HG02938 (cell line): ENCODE measurements around the gene UBE2G2.

Experiments used
- ATAC-seq: cut with Tn5 transposase; IDR thresholded peaks from one replicate; pipeline ENCODE4 v1.9.1; 2021; ENCODE audit warnings: mild to moderate bottlenecking, moderate library complexity; ENCODE audit not compliant: unreplicated experiment

The UBE2G2 gene

DNA sequence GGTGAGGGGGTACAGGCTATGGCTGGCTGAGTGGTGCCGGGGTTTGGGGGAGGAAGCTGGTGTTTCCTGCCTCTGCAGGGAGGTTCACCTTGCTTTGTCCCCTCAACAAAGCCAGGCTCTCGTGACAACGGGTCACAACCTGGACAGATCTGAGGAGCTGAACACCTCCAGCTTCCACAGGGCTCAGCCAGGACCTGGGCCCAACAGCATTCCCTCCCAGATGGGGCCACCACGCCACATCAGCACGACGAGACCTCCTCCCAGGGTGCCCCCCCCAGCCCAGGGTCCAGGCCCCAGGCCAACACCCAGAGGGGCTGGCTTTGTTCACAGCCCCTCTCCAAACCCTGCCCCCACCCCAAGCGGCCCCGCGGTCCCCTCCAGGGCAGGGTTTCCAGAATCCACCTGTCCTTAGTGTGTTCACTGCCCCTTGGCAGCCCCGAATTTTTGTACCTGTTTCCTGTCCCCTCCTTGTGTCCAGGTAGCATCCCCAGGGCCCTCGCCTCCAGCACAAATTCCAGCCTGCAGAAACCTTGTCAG, 34.7 kb downstream of the UBE2G2 start:
- ATAC-seq: no peak

DNA sequence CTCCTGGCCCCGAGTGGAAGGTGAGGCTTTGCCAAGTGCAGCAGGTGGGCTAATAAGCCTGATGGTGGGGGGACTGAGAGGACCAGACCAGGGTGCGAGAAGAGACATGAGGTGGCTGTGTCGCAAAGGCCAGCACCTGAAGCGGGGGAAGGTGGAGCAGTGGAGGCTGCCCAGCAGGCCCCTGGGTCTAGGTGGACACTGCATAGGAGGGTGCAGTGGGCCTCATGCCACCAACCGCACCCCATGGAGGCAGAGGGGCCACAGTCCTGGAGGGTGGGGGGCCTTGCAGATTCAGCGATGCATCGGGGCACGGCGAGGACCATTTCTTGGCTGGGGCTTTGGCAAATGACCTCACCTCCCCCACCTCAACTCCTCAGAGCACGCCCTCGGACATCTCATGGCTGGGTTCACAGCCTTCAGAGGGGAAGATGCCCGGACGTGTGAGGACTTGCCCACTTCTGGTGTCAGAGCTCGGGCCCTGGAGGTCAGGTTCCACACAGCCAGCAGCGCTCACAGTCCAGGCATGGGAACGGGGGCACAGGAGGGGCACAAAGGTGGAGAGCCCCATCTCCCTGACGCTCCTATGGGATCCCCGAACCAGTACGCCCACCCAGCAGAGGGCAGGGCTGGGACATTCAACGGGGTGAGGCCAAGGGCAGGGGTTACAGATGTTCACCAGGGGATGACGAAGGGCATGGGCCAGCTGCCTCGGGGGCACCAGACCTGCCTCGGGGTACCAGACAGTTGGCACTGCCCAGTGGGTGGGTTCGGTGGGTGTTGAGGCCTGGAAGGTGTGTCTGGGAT, 35.4 kb downstream of the UBE2G2 start:
- no peak for ATAC-seq

DNA sequence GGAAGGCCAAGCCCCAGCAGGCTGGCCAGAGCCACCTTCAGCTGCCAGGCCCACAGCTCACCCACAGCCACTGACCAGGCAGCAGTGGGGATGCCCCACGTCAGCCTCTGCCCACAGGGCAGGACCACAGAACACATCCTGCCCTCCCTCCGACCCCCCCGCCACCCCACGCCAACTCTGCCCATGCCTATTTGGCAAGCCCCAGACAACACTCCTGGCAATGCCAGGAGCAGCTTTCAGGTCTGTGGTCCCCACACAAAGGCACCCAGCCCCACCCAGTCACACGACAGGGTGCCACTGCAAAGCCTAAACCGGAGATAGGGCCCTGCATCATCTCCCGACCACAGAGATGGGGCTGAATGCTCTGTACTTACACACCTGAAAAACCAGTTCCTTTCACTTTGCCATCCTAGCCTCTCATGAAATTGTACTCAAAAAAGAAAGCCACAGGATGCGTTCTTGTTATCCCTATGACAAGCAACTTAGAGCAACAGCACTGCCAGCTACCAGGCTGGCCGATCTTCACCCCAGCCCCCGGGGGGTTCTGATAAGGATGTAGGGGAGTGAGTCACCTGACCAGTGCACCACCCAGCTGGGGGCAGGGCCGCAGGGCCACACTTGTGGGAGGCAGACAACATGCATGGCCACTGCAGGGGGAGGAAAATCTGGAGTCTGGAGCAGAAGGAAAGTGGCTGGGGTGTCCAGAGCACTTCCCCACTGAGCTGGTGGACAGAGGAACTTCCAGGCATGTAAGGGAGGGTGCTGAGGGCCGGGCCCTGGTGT, 36.2 kb downstream of the UBE2G2 start:
- ATAC-seq: no peak

DNA sequence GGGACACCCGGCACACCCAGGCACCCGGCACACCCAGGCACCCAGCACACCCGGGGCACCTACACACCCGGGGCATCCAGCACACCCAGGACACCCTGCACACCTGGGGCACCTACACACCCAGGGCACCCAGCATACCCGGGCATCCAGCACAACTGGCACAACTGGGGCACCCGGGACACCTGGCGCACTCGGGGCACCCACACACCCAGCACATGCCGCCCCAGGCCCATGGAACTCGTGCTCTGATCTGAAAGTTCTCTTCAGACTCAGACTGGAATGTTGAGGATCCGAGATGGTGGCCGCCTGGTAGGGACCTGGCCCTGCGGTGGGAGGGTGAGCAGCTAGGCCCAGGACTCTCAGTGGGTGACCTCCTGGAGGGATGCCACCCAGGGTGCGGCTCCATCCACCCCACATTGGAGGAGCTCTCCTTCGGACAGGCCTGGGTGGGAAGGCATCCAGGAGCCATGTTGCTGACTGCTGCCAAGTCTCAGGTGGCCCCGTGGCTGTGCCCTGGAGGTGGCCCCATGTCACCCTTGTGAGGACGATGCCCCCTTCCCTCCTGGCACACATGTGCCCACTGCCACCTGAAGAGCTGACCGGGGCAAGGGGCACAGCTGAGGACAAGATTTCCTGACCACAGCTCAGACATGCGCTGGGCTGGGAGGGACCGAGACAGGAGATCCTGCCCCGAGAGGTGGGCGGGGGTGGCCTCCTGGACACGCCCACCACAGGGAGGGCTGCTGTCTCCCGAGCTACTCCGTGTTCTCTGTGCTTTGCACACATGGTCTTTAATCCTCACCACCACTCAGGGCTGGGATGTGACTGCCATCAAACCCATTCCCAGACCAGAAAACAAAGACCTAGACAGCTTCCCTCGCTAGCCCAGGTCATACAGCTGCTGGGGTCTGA, 37.0 kb downstream of the UBE2G2 start:
- ATAC-seq: no peak

DNA sequence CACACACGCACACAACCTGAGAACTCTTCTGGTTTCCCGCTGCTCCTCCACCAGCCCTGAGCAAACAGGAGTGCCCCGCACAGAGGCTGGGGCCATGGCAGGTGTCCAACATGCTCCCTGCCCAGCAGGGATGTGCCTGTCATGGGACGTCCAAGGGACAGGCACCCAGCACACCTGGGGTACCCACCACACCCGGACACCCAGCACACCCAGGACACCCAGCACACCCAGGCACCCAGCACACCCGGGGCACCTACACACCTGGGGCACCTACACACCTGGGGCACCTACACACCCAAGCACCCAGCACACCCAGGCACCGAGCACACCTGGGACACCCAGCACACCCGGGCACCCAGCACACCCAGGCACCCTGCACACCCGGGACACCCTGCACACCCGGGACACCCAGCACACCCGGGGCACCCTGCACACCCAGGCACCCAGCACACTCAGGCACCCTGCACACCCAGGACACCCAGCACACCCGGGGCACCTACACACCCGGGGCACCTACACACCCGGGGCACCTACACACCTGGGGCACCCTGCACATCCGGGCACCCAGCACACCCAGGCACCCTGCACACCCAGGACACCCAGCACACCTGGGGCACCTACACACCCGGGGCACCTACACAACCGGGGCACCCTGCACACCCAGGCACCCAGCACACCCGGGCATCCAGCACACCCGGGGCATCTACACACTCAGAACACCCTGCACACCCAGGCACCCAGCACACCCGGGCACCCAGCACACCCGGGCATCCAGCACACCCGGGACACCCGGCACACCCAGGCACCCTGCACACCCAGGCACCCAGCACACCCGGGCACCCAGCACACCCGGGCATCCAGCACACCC, 37.9 kb downstream of the UBE2G2 start:
- no peak for ATAC-seq

DNA sequence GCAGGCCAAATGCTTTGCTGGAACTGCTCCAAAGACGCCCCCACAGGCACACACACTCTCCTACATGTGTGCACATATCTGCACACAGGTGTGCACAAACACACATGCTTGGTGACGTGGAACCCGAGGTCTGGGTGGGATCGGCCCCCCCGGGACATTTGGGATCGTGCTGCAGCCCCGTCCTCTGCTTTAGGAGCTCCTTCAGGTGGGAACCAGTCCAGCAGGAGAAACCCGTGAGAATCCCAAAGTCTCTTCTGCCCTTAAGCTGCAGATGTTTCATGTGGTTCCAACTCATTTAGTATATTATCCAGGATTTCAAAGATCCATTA, 38.6 kb downstream of the UBE2G2 start:
- no peak for ATAC-seq

DNA sequence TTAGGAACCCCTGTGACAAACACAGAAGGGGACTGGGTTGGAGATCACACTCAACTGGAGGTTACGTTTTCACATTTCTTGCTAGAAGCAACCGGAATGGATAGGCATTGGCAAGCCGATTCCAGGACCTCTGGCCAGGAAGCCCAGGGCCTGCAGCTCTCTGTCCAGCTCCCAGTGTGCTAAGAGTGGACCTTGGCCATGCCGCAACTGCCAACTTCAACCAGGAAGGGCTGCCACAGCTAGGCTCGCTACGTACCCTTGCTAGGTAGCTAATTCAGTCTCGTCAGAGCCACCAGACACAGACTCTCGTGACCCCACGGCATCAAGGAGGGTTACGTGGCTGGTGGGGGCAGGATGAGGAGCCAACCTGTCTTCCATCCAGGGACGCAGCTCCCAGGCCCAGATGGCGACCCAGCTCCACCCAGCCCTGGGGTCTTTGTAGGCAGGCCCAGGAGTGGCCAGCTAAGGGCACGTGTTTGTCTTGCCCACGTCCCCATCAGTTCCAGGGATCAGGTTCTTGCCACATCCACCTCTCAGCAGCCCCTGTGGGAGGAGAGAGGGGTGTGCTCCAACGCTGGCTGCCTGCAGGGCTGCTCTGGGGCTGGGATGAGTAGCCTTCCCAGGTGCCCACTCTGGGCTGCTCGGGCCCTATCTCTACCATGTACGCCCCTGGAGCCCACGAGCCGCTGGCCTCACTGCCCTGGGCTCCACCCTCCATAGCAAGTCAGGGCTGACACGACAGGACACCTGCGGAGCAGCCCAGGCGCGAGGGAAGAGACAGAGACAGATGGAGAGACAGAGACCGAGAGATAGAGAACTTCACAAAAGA, 39.2 kb downstream of the UBE2G2 start:
- ATAC-seq: no peak

DNA sequence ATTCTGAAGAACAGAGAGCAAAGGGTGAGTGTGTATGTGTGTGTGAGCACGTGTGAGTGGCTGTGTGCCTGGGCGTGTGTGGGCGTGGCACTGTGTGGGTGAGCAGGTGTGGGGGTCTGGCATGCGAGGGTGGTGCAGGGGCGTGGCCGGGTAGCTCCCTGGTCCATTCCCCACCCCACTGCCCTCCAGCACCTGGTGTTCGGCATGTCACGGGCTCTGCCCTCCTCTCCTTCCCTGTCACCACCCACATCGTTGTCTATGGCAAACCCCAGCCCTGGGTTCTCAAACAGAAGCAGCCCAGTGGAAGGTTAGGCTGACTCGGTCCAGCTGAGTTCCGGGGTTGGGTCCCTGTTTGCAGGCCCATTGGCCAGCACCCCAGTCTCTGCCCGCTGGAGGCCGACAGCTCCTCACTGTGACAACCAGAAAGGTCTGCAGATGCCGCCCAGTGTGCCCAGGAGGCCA, 39.8 kb downstream of the UBE2G2 start:
- no peak for ATAC-seq

DNA sequence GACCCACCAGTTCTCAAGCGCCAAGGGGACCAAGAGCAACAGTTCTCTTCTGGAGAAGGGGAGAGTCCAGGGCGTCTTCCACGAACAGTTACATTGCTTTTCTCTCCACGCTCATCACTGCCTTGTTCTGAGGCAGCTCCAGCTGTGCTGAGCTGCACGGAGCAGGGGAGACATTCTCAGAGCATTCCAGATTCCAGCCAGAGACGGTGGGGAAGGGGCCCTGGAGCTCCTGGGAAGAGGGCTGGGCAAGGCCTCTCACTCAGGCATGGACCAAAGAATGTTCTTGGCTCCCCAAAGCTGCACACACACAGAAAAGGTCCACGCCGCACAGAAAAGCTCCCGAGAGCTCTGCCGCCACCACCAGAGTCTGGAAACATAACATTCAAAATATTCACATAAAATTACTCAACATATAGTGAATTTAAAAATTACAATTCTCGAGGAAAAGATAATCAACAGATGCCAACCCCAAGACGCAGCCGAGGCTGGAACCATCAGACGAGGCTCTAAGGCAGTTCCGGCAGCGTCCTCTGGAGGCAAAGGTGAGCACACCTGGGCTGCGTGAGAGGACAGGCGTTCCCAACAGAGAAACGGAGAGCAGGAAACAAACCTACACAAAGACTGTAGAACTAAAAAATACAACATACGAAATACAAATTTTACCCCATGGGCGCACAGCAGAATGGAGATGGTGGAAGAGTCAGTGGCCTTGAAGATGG, 40.5 kb downstream of the UBE2G2 start:
- no peak for ATAC-seq

DNA sequence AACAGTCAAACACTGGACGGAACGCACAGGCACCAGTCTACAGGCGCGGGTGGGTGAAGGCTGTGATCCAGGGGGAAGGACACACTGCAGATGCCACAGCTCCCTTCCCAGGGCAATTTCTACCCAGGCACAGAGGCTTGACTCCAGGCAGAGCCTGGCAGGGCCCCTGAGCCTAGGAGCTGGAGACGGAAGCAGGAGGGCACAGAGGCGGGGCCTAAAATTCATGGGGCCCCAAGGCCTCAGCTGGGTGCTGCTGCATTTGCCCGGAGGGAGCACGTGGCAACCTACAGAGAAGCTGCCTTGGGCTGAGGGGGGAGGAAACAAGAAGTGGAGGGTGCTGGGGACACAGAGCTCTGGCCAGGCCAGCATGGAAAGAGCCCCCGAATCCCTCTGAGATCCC, 41.2 kb downstream of the UBE2G2 start:
- no peak for ATAC-seq

DNA sequence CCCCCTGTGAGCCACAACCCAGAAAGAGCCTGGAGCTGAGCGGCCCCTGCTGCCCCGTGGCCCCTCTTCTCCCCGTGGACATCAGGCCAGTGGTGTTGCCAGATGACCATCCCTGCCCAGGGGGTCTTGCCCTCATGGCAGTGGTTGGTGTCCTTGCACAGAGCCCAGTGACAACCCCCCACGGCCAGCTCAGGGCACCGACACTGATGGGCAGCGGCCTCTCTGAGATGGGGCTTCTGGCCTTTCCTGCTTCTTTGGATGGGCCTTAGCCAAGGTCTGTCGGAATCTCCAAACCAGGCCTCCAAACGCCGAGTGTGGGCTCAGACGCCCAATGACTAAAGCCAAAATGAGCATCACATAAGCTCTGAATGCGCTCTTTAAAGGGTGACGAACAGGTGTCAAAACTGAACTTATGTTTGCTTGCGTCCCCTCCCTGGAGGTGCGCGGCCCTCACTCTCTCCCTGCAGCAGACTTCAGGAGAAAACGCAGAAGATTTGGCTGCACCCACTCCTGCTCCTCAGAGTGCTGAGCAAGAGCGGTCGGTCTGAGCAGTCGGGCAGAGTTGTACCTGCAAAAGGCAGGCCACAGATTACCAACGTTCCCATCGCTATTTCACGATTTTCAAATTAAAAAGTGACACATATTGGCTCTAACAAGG, 41.9 kb downstream of the UBE2G2 start:
- no peak for ATAC-seq

DNA sequence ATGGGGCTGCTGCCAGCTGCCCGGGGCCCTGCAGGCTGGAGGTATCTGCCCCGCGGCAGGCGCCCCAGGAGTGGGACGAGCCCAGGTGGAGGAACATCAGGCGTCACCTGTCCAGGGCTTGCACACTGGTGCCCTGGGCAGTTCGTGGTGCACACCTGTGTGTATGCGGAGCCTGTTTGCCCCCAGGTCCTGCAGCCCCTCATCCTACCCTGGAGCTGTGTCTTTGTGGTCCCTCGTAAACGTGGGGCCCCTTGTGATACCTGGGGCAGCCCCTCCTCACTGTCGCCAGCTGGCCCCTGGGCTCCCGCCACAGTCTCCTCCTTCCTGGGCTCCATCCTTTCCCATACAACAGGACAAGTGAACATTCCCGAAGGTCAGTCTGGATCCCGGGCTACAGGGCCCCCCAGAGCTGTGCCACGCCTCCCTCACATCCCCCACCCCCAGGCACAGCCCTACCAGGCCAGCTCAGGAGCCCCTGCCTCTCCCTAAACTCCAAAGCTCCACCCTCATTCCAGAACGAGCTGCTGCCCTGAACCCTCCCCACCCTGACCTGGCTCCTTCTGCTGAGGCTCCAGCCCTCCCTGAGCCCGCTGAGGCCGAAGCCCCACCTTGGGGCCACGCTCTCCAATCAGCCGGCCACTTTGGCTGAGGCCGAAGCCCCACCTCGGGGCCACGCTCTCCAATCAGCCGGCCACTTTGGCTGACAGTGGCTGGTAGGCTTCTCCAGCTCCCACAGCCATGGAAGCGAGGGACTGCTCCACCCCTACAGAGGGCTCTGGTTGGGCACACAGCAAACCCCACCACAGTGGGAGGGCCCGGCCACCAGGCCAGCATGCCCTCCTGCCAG, 42.6 kb downstream of the UBE2G2 start:
- ATAC-seq: no peak

DNA sequence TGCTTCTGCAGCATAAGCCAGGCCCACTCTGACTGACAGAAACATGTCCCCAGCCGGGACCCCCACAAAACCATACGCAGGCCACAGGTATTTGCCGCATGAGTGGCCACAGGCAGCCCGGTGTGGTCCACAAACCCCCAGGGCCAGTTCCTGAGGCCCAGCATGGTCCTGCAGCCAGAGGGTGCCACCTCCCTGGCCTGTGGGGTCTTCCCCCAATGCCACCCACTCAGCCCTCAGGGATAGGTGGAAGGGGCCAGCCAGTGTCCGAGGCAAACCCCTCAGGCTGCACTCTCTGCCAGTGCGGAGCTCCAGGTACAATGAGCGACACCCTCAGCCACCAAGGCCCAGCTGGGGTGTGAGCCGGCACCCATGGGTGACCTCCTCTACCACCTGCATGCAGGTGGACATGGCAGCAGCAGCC, 43.5 kb downstream of the UBE2G2 start:
- ATAC-seq: no peak

DNA sequence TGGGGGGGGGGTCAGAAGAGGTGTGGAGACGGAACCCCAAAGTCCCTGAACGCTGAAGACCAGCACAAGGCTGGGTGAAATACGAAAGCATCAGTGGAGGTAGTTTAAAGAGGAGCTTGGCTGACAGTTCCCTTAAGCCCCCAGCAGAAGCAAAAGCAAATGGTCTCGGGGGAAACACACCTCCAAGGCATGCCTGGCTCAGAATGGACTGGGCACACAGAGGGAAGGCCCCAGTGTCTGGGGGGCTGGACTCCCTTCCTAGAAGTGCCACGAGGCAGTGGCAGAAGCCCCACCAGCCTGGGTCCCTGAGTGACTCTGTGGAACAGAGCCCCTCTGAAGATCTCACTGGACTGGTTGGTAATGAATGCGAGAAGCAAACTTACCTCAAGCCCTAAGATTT, 43.9 kb downstream of the UBE2G2 start:
- no peak for ATAC-seq

DNA sequence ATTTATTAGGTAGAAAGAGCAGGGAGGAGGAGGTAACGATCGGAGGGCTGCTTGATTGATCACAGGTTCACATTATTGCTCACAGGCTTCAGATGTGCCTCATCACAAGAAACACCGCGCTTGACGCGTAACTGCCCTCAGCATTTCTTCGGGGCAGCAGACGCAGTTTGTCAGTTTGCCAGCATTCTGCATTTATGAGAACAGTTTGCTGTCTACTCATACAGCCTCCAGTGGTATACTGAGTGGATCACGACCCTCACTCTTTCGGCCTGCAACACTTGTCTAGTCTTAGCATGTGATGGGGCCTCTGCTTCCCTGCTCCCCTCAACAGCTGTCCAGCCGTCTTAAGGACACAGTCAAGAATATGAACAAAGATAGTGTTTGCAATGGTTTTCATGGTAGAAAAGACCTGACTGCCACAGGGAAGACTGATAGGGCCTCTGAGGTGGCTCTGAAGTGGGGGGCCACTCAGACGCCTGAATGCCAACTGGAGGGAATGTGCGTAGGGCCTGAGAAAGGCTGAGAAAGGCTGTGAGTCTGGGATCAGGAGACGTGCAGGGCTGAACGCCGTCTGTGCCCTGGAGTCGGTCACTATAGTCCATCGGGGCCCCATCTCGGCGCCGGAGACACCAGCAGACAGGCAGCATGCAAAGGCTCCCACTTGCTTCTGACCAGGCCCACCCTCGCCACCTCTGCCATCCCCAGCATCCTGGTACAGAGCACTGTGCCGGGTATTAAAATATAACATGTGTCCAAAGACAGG, 45.0 kb downstream of the UBE2G2 start:
- no peak for ATAC-seq

DNA sequence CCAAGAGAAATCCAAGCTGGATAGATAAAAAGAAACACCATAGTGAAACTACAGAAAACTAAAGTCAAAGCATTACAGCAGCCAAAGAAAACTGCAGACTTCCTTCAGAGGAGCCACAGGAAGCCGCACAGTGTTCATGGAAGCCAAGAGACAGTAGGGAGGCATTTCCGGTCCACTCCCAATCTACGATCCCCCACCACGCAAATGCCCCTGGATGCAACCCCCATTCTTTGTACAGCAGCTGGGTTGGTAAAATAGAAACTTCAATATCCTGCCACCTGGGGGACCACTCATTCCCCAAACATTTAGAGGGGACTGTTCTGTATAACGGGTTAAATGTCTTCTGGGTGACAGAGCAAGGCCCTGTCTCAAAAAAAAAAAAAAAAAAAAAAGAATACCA, 46.4 kb downstream of the UBE2G2 start:
- no peak for ATAC-seq
